K562 (cell line): ENCODE data around the gene BMPER. TPM values are rescaled to one million over a fixed set of nuclear protein-coding genes. Genes with fewer than 3 reads are reported as not detected.

Experiments
- ATAC-seq: fragments of 200-7000 bp; cut with Tn5 transposase; 3 replicates; pipeline ENCODE4 v1.9.1; 2020; ENCODE audit warnings: moderate library complexity
- BruUV-seq: library from RNA; stranded (reverse); fragments of 400-500 nt; replicated peaks from 2 replicates; lab custom pipeline; 2021; lab: Mats Ljungman, UMichigan
- CTCF ChIA-PET: fragments of 300-600 bp; formaldehyde crosslinking; extraction: SDS; loops from one replicate; lab custom pipeline; 2021; ENCODE audit warnings: low intra/inter-chr PET ratio; lab: Yijun Ruan, JAX
- POLR2A ChIA-PET: fragments of 300-600, 350-650 bp; sonication (Branson Sonifier 250); formaldehyde crosslinking; extraction: SDS; loops from one replicate; lab custom pipeline; 2021; ENCODE audit warnings: antibody characterized with exemption, inconsistent platforms; lab: Yijun Ruan, JAX
- DNase-seq, 4 experiments: peaks; one replicate each; pipeline versions ENCODE4 v3.0.0 to v3.0.0-alpha.2; 2011 to 2018; ENCODE audit warnings: low spot score in 3 of 4, mixed read lengths in 3 of 4; ENCODE audit errors: extremely low read depth in 1 of 4
- FAIRE-seq: peaks from 2 replicates; lab custom pipeline; 2011; peaks lifted over from hg19 to GRCh38; lab: Jason Lieb, UNC
- H2AFZ ChIP-seq: 2 replicates; pipeline ENCODE4 v1.6.0; 2011; ENCODE audit warnings: low read depth, low read length, control low read depth, inconsistent platforms
- H3K27ac ChIP-seq: fragments of 200-600 bp; 3 replicates; pipeline ENCODE4 v1.8.0; 2011; ENCODE audit warnings: low read depth, mild to moderate bottlenecking, control low read depth, inconsistent platforms, low read length, moderate library complexity, mixed read lengths; ENCODE audit errors: extremely low read depth
- H3K27me3 ChIP-seq, 2 experiments: fragments of 300-600 bp in 1 of 2; 2 replicates in 1 of 2; 3 replicates in 1 of 2; pipeline versions ENCODE4 v1.6.0 to v1.8.0; 2011; ENCODE audit warnings: inconsistent platforms in 2 of 2, low read length in 2 of 2, mild to moderate bottlenecking in 1 of 2, mixed read lengths in 1 of 2, moderate library complexity in 1 of 2; ENCODE audit not compliant: control insufficient read depth in 2 of 2, insufficient read depth in 2 of 2
- H3K36me3 ChIP-seq: fragments of 300-600 bp; 3 replicates; pipeline ENCODE4 v1.8.0; 2011; ENCODE audit warnings: mild to moderate bottlenecking, low read length, inconsistent platforms; ENCODE audit not compliant: control insufficient read depth, insufficient read depth
- H3K4me1 ChIP-seq, 2 experiments: fragments of 200-600 bp in 1 of 2; replicated peaks in 1 of 2; 2 replicates in 1 of 2; 3 replicates in 1 of 2; pipeline versions ENCODE4 v1.5.1 to v1.8.0; 2011; ENCODE audit warnings: inconsistent platforms in 2 of 2, low read length in 2 of 2, mild to moderate bottlenecking in 1 of 2, mixed read lengths in 1 of 2, moderate library complexity in 1 of 2; ENCODE audit not compliant: control insufficient read depth in 2 of 2, insufficient read depth in 2 of 2
- H3K4me2 ChIP-seq: 2 replicates; pipeline ENCODE4 v1.6.1; 2011; ENCODE audit warnings: low read length, control low read depth, inconsistent platforms, mixed read lengths; ENCODE audit not compliant: insufficient read depth
- H3K4me3 ChIP-seq: fragments of 200-600 bp; sonication (generic), shearing (Covaris generic); 2 replicates; pipeline ENCODE4 v1.5.1; 2016; ENCODE audit warnings: control low read depth, inconsistent platforms
- H3K79me2 ChIP-seq: fragments of 200-600 bp; 3 replicates; pipeline ENCODE4 v1.8.0; 2011; ENCODE audit warnings: low read length, inconsistent platforms; ENCODE audit not compliant: control insufficient read depth, insufficient read depth
- H3K9ac ChIP-seq, 2 experiments: 2 replicates each; pipeline versions ENCODE4 v1.6.0 to v1.6.1; 2011; ENCODE audit warnings: low read depth in 2 of 2, low read length in 2 of 2, control low read depth in 1 of 2, inconsistent platforms in 1 of 2, mild to moderate bottlenecking in 1 of 2, mixed read lengths in 1 of 2; ENCODE audit not compliant: insufficient read depth in 1 of 2
- H3K9me1 ChIP-seq: one replicate; pipeline ENCODE4 v1.6.0; 2011; ENCODE audit warnings: inconsistent platforms, mild to moderate bottlenecking, low read length, moderate library complexity; ENCODE audit not compliant: control insufficient read depth, insufficient read depth
- H3K9me3 ChIP-seq: replicated peaks from 2 replicates; pipeline ENCODE4 v1.5.1; 2011; ENCODE audit warnings: low read depth, low read length, inconsistent platforms; ENCODE audit not compliant: control insufficient read depth, insufficient read depth
- H4K20me1 ChIP-seq: replicated peaks from 2 replicates; pipeline ENCODE4 v1.6.1; 2011; ENCODE audit warnings: low read length, inconsistent platforms, mixed read lengths; ENCODE audit not compliant: control insufficient read depth, insufficient read depth
- CHCHD3 ChIP-seq: fragments of 250-450 bp; sonication (Bioruptor Pico); IDR thresholded peaks from 2 replicates; pipeline ENCODE4 v2.1.2; 2022; ENCODE audit warnings: mild to moderate bottlenecking
- DACH1 ChIP-seq: fragments of 450-650 bp; IDR thresholded peaks from 2 replicates; pipeline ENCODE4 v1.6.1; 2018; ENCODE audit not compliant: partially characterized antibody
- GATAD2B ChIP-seq: fragments of 450-650 bp; IDR thresholded peaks from 2 replicates; pipeline ENCODE4 v1.6.1; 2017; ENCODE audit warnings: mild to moderate bottlenecking, borderline replicate concordance
- KLF10 ChIP-seq: fragments of 250-450 bp; sonication (Bioruptor Pico); IDR thresholded peaks from 2 replicates; pipeline ENCODE4 v1.6.1; 2021; ENCODE audit warnings: matching md5 sums
- MAZ ChIP-seq, 2 experiments: fragments of 450-650 bp in 1 of 2; sonication (generic) in 1 of 2; formaldehyde crosslinking; IDR thresholded peaks in 1 of 2; conservative IDR thresholded peaks in 1 of 2; 2 replicates each; pipeline versions ENCODE4 v1.4.0 to v1.5.0; 2020; ENCODE audit warnings: mild to moderate bottlenecking in 1 of 2, missing genetic modification reagents in 1 of 2
- MCM3 ChIP-seq: fragments of 450-650 bp; IDR thresholded peaks from 2 replicates; pipeline ENCODE4 v1.6.1; 2016
- ZBTB8A ChIP-seq: fragments of 450-650 bp; IDR thresholded peaks from 2 replicates; pipeline ENCODE4 v1.6.1; 2018; ENCODE audit warnings: mild to moderate bottlenecking, moderate library complexity; ENCODE audit not compliant: partially characterized antibody
- ZNF696 ChIP-seq: fragments of 250-450 bp; sonication (Bioruptor Pico); conservative IDR thresholded peaks from 2 replicates; pipeline ENCODE4 v1.4.0; 2020; ENCODE audit warnings: mild to moderate bottlenecking, moderate library complexity
- WGBS: fragments of 100-300 bp; shearing (Covaris generic); methylation state at CpG from one replicate; pipeline ENCODE4 v1.1.6; 2016; ENCODE audit warnings: low coverage, mixed read lengths; ENCODE audit not compliant: insufficient coverage; ENCODE audit errors: missing lambda C conversion rate; 5-methylcytosine and 5-hydroxymethylcytosine counted together
- in situ Hi-C: fragments of 300-500 bp; cut with MboI; formaldehyde crosslinking; loops from 4 replicates; pipeline ENCODE4 v1.15.0; 2018; ENCODE audit warnings: inconsistent platforms, mixed read lengths
- intact Hi-C: fragments of 100-400 bp; cut with micrococcal nuclease; formaldehyde crosslinking; loops from 2 replicates; pipeline ENCODE4 v1.14.2; 2022
- polyA plus RNA-seq, 8 experiments: library from polyadenylated mRNA; depleted of rRNA in 4 of 8; stranded (reverse) in 5 of 8; unstranded in 3 of 8; fragments of >200 nt; fragmentation: Nextera tagmentation in 2 of 8; fragmentation: Illumina TruSeq in 1 of 8; extraction: Ambion mirVana in 2 of 8; extraction: Trizol in 1 of 8; gene quantifications; 2 replicates each; pipeline versions ENCODE4 v1.2.1 to v1.2.3, GENCODE V29; 2011 to 2014; ENCODE audit warnings: inconsistent platforms in 1 of 8, missing spikeins in 1 of 8
- total RNA-seq, 7 experiments: library from RNA; depleted of rRNA in 6 of 7; stranded (reverse); fragments of >200 nt in 6 of 7; fragmentation: Illumina TruSeq in 2 of 7; extraction: Trizol in 2 of 7; gene quantifications; 2 replicates each; pipeline versions ENCODE4 v1.2.1 to v1.2.3, GENCODE V29; 2011 to 2021; ENCODE audit warnings: low replicate concordance in 1 of 7
- TF ChIP-seq, protein P1 (sequence below): fragments of 450-650 bp; IDR thresholded peaks from 2 replicates; pipeline ENCODE4 v1.6.1; 2014; ENCODE audit warnings: low read depth, mild to moderate bottlenecking, moderate library complexity, borderline replicate concordance
- TF ChIP-seq, protein P2 (sequence below), 2 experiments: fragments of 250-450 bp in 1 of 2; fragments of 450-650 bp in 1 of 2; sonication (Bioruptor Pico) in 1 of 2; IDR thresholded peaks; 2 replicates each; pipeline versions ENCODE4 v1.6.1 to v1.8.0; 2016 to 2021; ENCODE audit warnings: mild to moderate bottlenecking in 2 of 2, moderate library complexity in 2 of 2, missing compliant biosample characterization in 1 of 2, missing genetic modification characterization in 1 of 2

BMPER gene
- total and polyA plus RNA-seq, 9 of the 15 experiments (the other 6 are each of a cell fraction or from before 2014, with no cell fraction given) = not detected

DNA sequence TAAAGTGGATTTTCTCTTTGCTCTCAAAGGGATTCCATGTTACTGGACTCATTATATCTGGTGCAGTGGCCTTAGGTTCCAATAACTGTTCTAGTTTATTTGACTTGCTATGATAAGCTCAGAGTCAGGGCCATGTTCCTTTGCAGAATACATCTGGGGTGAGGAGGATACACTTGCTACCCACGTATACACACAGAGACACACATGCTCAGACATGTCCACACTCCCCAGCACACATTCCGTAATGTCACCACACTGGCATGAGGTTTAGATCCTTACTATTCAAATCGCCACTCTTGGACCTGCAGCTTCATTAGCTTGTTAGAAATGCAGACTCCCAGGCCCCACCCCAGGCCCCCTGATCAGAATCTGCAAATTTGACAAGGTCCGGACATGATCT is 195.3 kb downstream of the BMPER start:
- BruUV-seq = no TSS peak
- POLR2A ChIA-PET = interaction anchor here (0.5 kb wide), 1 partner anchor 62 kb away, joined by 3 read pairs; no protein-coding TSS in a partner anchor

More for the DNA sequence above, 195.3 kb downstream of the BMPER start:
- DNase-seq = no peak
- Histone ChIP-seq H3K9me1 (no peaks in the 10 kb centered on the region), H3K27ac (no peak overlapping the region), H3K4me3 (no peak overlapping the region), H2AFZ (no peak overlapping the region), H3K79me2 (no peaks in the 10 kb centered on the region), H3K4me1 (no peaks in the 10 kb centered on the region), H4K20me1 (no peaks in the 10 kb centered on the region), H3K9me3 (no peaks in the 10 kb centered on the region), H3K9ac (no peak overlapping the region), H3K27me3 (no peaks in the 10 kb centered on the region), H3K4me2 (no peak overlapping the region), H3K36me3 (no peaks in the 10 kb centered on the region)
- in situ Hi-C loops (no loop called here), intact Hi-C loops (no loop called here)
- WGBS = 0% methylated on average over 4 of the region's 4 CpGs
- FAIRE-seq = no peak
- no peak for TF ChIP-seq ZNF696
- no peak for TF ChIP-seq MAZ (CRISPR knock-in tag; conservative IDR thresholded peaks at IDR 0.05 in 1 of 2, IDR thresholded peaks at IDR 0.05 in 1 of 2)
- TF ChIP-seq, protein P1, sequence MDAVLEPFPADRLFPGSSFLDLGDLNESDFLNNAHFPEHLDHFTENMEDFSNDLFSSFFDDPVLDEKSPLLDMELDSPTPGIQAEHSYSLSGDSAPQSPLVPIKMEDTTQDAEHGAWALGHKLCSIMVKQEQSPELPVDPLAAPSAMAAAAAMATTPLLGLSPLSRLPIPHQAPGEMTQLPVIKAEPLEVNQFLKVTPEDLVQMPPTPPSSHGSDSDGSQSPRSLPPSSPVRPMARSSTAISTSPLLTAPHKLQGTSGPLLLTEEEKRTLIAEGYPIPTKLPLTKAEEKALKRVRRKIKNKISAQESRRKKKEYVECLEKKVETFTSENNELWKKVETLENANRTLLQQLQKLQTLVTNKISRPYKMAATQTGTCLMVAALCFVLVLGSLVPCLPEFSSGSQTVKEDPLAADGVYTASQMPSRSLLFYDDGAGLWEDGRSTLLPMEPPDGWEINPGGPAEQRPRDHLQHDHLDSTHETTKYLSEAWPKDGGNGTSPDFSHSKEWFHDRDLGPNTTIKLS = no peak
- TF ChIP-seq MCM3 = no peak
- TF ChIP-seq ZBTB8A = no peak
- TF ChIP-seq, protein P2, sequence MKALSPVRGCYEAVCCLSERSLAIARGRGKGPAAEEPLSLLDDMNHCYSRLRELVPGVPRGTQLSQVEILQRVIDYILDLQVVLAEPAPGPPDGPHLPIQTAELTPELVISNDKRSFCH (CRISPR knock-in tag; IDR thresholded peaks at IDR 0.05) = no peak
- TF ChIP-seq, protein P2 (tag; IDR thresholded peaks at IDR 0.05) = no peak
- TF ChIP-seq CHCHD3 (CRISPR knock-in tag) = no peak
- no peak for TF ChIP-seq GATAD2B
- TF ChIP-seq KLF10 = no peak
- no peak for TF ChIP-seq DACH1
- CTCF ChIA-PET = no interaction called here
- no peak for ATAC-seq
